Measurements from ENCODE around the gene SCYL1. TPM values are rescaled to one million over a fixed set of nuclear protein-coding genes. Genes with fewer than 3 reads are reported as not detected.

SCYL1 gene
- total RNA-seq, 1 donor from 2014 or later, result 57.2 TPM

GRCh38 chr11:65581928-65582327 lies 57.0 kb downstream of the SCYL1 start:
- no peak for DNase-seq (ENCODE audit: low read depth)

DNA sequence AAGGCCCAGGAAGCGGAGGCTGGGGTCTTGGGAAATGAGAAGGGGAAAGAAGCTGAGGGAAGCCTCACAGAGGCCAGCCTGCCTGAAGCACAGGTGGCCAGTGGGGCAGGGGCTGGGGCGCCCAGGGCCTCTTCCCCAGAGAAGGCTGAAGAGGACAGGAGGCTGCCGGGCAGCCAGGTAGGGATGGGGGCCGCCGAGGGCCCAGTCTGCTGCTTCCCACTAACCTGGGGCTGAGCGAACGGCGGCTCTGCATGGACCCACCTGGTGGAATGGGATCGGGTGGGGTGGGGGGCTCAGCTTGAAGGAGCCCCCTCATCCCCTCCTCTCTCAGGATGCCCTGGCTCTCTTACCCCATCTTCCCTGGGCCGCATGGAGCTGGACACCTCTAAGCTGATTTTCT lies 58.7 kb downstream of the SCYL1 start:
- no peak for DNase-seq (ENCODE audit: low read depth)

DNA sequence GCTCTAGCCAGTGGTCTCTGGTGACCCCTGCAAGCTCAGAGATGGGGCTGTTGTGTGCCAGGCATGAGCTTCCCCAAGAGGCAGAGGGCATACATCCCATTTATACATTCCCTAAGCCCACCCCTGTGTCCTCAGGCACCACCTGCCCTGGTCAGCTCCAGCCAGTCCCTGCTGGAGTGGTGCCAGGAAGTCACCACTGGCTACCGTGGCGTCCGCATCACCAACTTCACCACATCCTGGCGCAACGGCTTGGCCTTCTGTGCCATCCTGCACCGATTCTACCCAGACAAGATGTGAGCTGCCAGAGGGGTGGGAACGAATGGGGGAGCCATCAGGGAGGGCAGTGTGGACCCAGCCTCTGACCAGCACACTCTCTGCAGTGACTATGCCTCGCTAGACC lies 59.2 kb downstream of the SCYL1 start:
- no peak for DNase-seq (ENCODE audit: low read depth)

DNA sequence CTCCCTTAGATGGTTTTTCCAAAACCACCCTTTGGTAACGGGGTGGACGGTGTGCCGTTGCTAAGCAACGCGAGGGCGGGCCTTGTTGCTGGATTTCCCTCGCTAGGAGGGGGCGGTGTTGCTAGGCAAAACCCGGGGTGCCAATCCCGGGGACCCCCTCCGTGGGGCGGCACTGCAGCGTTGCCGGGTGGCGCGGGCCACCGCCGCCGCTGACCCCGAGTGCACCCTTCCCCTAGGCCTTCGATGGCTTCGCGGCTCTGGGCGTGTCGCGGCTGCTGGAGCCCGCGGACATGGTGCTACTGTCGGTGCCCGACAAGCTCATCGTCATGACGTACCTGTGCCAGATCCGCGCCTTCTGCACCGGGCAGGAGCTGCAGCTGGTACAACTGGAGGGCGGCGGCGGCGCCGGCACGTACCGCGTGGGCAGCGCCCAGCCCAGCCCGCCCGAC lies 59.9 kb downstream of the SCYL1 start:
- DNase-seq (ENCODE audit: low read depth), result no peak

DNA sequence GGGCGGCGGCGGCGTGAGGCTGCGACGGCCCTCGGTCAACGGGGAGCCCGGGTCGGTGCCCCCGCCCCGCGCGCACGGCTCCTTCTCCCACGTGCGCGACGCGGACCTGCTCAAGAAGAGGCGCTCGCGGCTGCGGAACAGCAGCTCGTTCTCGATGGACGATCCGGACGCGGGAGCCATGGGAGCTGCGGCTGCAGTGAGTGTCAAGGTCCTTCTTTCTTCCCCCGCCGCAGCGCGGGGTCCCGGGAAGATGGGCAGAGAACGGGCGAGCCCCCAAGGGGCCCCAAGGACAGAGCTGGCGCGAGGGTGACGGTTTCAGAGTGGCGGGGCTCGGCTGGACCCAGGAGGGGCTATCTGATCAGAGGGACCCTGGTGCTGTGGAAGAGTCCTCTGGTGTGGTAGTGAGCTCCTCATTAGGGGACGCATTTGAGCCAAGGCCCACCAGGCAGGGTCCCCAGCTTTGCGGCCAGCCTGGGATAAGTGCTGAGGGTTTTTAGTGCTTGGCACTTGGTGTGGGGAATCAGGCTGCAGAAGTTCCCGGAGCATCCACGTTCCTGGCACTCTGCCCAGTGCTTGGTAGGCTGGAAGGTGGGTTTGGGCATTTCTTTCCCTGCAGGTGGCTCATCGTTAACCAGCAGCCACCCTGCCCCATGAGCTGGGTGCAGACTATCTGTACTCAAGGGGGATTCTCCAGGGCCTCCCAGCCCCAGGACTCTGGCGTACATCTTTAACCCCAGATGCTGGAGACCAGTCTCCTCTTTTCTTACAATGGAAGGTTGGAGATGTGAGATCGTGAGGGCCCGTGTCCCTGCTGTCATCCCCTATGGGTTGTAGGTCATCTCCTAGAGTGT lies 60.7 kb downstream of the SCYL1 start:
- DNase-seq (ENCODE audit: low read depth), result no peak

DNA sequence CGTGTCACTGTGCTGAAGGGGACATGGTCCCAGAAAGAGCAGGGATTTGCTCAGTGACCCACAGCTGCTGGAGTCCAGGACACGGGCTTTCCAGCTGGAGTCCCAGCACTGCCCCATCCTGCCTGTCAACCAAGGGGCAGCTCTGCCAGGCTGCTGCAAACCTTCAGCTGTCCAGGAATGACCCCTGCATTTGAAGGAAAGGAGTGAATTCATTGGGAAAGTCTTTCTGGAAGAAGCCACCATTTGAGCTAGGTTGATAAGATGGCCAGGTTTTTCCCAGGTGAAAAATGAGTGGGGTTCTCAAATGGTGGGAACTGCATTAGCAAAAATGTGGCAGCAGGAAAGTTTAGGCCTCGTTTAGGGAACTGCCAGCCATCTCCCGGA lies 61.4 kb downstream of the SCYL1 start:
- no peak for DNase-seq (ENCODE audit: low read depth)

GRCh38 chr11:65586676-65587075 lies 61.8 kb downstream of the SCYL1 start:
- DNase-seq (ENCODE audit: low read depth), result no peak

Other genes starting within 250 kb of the SCYL1 start
- gene CDC42EP2, start 210.2 kb upstream of the SCYL1 start, total RNA-seq, result 10.9 and 14.1 TPM in 2 replicates
- gene DPF2, start 191.2 kb upstream of the SCYL1 start, total RNA-seq, result 23.1 and 47.2 TPM in 2 replicates
- 0.17 TPM in 1 of 2 replicates, not detected in the other for gene TIGD3, start 170.3 kb upstream of the SCYL1 start, total RNA-seq
- gene SLC25A45, start 142.4 kb upstream of the SCYL1 start, total RNA-seq, result 0.52 and 0.65 TPM in 2 replicates
- 67.5 and 89.6 TPM in 2 replicates for gene FRMD8, start 138.4 kb upstream of the SCYL1 start, total RNA-seq
- gene NEAT1, start 102.3 kb upstream of the SCYL1 start, total RNA-seq, result 17.4 and 141 TPM in 2 replicates
- gene MALAT1, start 26.0 kb upstream of the SCYL1 start, total RNA-seq, result 3,367 and 12,764 TPM in 2 replicates
- gene LTBP3, start 33.3 kb downstream of the SCYL1 start, total RNA-seq, result 11.6 and 82.8 TPM in 2 replicates
- gene ZNRD2, start 45.4 kb downstream of the SCYL1 start, total RNA-seq, result 33.8 and 53.1 TPM in 2 replicates
- 10.1 and 14.8 TPM in 2 replicates for gene FAM89B, start 47.5 kb downstream of the SCYL1 start, total RNA-seq
- gene EHBP1L1, start 51.0 kb downstream of the SCYL1 start, total RNA-seq, result 31.0 and 39.4 TPM in 2 replicates
- 0.20 TPM in 1 of 2 replicates, not detected in the other for gene KCNK7, start 70.7 kb downstream of the SCYL1 start, total RNA-seq
- 27.1 and 43.3 TPM in 2 replicates for gene MAP3K11, start 89.1 kb downstream of the SCYL1 start, total RNA-seq
- gene PCNX3, start 90.7 kb downstream of the SCYL1 start, total RNA-seq, result 16.7 and 50.2 TPM in 2 replicates
- 16.8 and 29.1 TPM in 2 replicates for gene SIPA1, start 113.0 kb downstream of the SCYL1 start, total RNA-seq
- gene RELA, start 137.8 kb downstream of the SCYL1 start, total RNA-seq, result 15.3 and 23.2 TPM in 2 replicates
- 29.5 and 33.7 TPM in 2 replicates for gene KAT5, start 187.2 kb downstream of the SCYL1 start, total RNA-seq
- gene RNASEH2C, start 195.7 kb downstream of the SCYL1 start, total RNA-seq, result 17.2 and 21.5 TPM in 2 replicates